GM21381 (cell line): ENCODE results near the gene ALG2.

Experiments used
- ATAC-seq: cut with Tn5 transposase; IDR thresholded peaks from one replicate; pipeline ENCODE4 v1.9.1; 2021; ENCODE audit warnings: mild to moderate bottlenecking, moderate library complexity; ENCODE audit not compliant: unreplicated experiment

ALG2 gene

GRCh38 chr9:99221621-99222415, at the start of gene ALG2, which contains the start of gene SEC61B:
TSS of gene ALG2 (minus strand) at chr9:99221942. CDS start at chr9:99221894, 48 bp downstream.
TSS of gene SEC61B (plus strand) at chr9:99222282. CDS start at chr9:99222364, 82 bp downstream.
- peak; percentile 87 for ATAC-seq

- ATAC-seq: no peak
These were observed 48.7 kb upstream of the ALG2 start for GRCh38 chr9:99270491-99270890.

- ATAC-seq: no peak
These were observed 47.7 kb upstream of the ALG2 start for GRCh38 chr9:99269416-99269815.

GRCh38 chr9:99266255-99267023, 44.7 kb upstream of the ALG2 start:
- ATAC-seq: peak; percentile 59

GRCh38 chr9:99265691-99266090, 43.9 kb upstream of the ALG2 start:
- no peak for ATAC-seq

- no peak for ATAC-seq
These were observed 42.4 kb upstream of the ALG2 start for GRCh38 chr9:99264070-99264680.

- ATAC-seq: peak; percentile 48
These were observed 41.2 kb upstream of the ALG2 start for GRCh38 chr9:99262949-99263418.

- no peak for ATAC-seq
These were observed 40.2 kb upstream of the ALG2 start for GRCh38 chr9:99261923-99262322.

GRCh38 chr9:99259231-99259918, 37.6 kb upstream of the ALG2 start:
- ATAC-seq: no peak

GRCh38 chr9:99257723-99258389, 36.1 kb upstream of the ALG2 start:
- ATAC-seq: no peak

- no peak for ATAC-seq
These were observed 33.9 kb upstream of the ALG2 start for GRCh38 chr9:99255651-99256050.

GRCh38 chr9:99253772-99254431, 32.2 kb upstream of the ALG2 start:
- ATAC-seq: peak; percentile 79

- ATAC-seq: peak; percentile 32
These were observed 31.4 kb upstream of the ALG2 start for GRCh38 chr9:99253134-99253533.

- ATAC-seq: no peak
These were observed 29.4 kb upstream of the ALG2 start for GRCh38 chr9:99251157-99251556.

- no peak for ATAC-seq
These were observed 27.9 kb upstream of the ALG2 start for GRCh38 chr9:99249619-99250018.

- ATAC-seq: peak; percentile 90
These were observed 22.9 kb upstream of the ALG2 start for GRCh38 chr9:99244344-99245260.

GRCh38 chr9:99241106-99241505, 19.4 kb upstream of the ALG2 start:
- no peak for ATAC-seq

GRCh38 chr9:99239341-99240060, 17.8 kb upstream of the ALG2 start:
- no peak for ATAC-seq
